HG02981 (cell line): ENCODE results near the gene CLDN12.

Source experiments
- ATAC-seq: cut with Tn5 transposase; IDR thresholded peaks from one replicate; pipeline ENCODE4 v1.9.1; 2021; ENCODE audit warnings: mild to moderate bottlenecking, moderate library complexity; ENCODE audit not compliant: unreplicated experiment

The CLDN12 gene

GRCh38 chr7:90403174-90404113 is at the start of gene CLDN12:
Gene CLDN12 (plus strand): TSS chr7:90403461. CDS start chr7:90412677, 9,216 bp downstream.
- ATAC-seq, result peak; percentile 97

- no peak for ATAC-seq
Measured at GRCh38 chr7:90383422-90383821, 19.8 kb upstream of the CLDN12 start.

GRCh38 chr7:90383861-90384260 is 19.4 kb upstream of the CLDN12 start:
- ATAC-seq, result no peak

- ATAC-seq, result no peak
Measured at GRCh38 chr7:90384433-90384832, 18.8 kb upstream of the CLDN12 start.

- no peak for ATAC-seq
Measured at GRCh38 chr7:90387470-90388240, 15.6 kb upstream of the CLDN12 start.

GRCh38 chr7:90390926-90391325 is 12.3 kb upstream of the CLDN12 start:
- no peak for ATAC-seq

- no peak for ATAC-seq
Measured at GRCh38 chr7:90391488-90391887, 11.8 kb upstream of the CLDN12 start.

- no peak for ATAC-seq
Measured at GRCh38 chr7:90396420-90396819, 6.8 kb upstream of the CLDN12 start.

- no peak for ATAC-seq
Measured at GRCh38 chr7:90401989-90402388, 1.3 kb upstream of the CLDN12 start.

GRCh38 chr7:90402785-90403173 is 482 bp upstream of the CLDN12 start:
- no peak for ATAC-seq

GRCh38 chr7:90404777-90405176 is 1.5 kb downstream of the CLDN12 start:
- ATAC-seq, result no peak

GRCh38 chr7:90407484-90407821 is 4.2 kb downstream of the CLDN12 start:
- ATAC-seq, result no peak

- ATAC-seq, result no peak
Measured at GRCh38 chr7:90408142-90408541, 4.9 kb downstream of the CLDN12 start.

GRCh38 chr7:90409667-90410066 is 6.4 kb downstream of the CLDN12 start:
- ATAC-seq, result no peak

- ATAC-seq, result no peak
Measured at GRCh38 chr7:90411510-90411909, 8.2 kb downstream of the CLDN12 start.

GRCh38 chr7:90412458-90413184 is 9.4 kb downstream of the CLDN12 start:
- peak; percentile 60 for ATAC-seq

- no peak for ATAC-seq
Measured at GRCh38 chr7:90413185-90413528, 9.9 kb downstream of the CLDN12 start.

- ATAC-seq, result no peak
Measured at GRCh38 chr7:90421651-90422050, 18.4 kb downstream of the CLDN12 start.

- peak; percentile 62 for ATAC-seq
Measured at GRCh38 chr7:90424720-90425119, 21.5 kb downstream of the CLDN12 start.

- ATAC-seq, result no peak
Measured at GRCh38 chr7:90425376-90425775, 22.1 kb downstream of the CLDN12 start.
